HepG2 (cell line): ENCODE results near the gene CEP55. TPM values are rescaled to one million over a fixed set of nuclear protein-coding genes. Genes with fewer than 3 reads are reported as not detected.

Experiments
- ATAC-seq: fragments of 200-7000 bp; cut with Tn5 transposase; 3 replicates; pipeline ENCODE4 v1.9.1; 2020; ENCODE audit warnings: mild to moderate bottlenecking, moderate library complexity
- BruUV-seq: library from RNA; stranded (reverse); fragments of 400-500 nt; replicated peaks from 2 replicates; lab custom pipeline; 2021; lab: Mats Ljungman, UMichigan
- CTCF ChIA-PET: fragments of 300-600 bp; formaldehyde crosslinking; extraction: SDS; loops from one replicate; lab custom pipeline; 2021; ENCODE audit warnings: low total read pairs, inconsistent platforms, low intra/inter-chr PET ratio; lab: Yijun Ruan, JAX
- POLR2A ChIA-PET: fragments of 350-600 bp; sonication (Branson Sonifier 250); formaldehyde crosslinking; loops from one replicate; lab custom pipeline; 2020; ENCODE audit warnings: antibody characterized with exemption, inconsistent platforms; lab: Yijun Ruan, JAX
- DNase-seq: peaks from one replicate; pipeline ENCODE4 v3.0.0-alpha.2; 2015; ENCODE audit warnings: low spot score
- FAIRE-seq: peaks from 3 replicates; lab custom pipeline; 2011; peaks lifted over from hg19 to GRCh38; lab: Jason Lieb, UNC
- H2AFZ ChIP-seq: one replicate; pipeline ENCODE4 v1.6.1; 2011; ENCODE audit warnings: low read length, inconsistent platforms
- H3K27ac ChIP-seq: fragments of 300-600 bp; 3 replicates; pipeline ENCODE4 v1.8.0; 2011; ENCODE audit warnings: mixed run types, mild to moderate bottlenecking, mixed read lengths, low read length, inconsistent platforms; ENCODE audit not compliant: insufficient read depth; ENCODE audit errors: extremely low read length
- H3K27me3 ChIP-seq, 2 experiments: fragments of 200-600 bp in 1 of 2; 2 replicates in 1 of 2; 3 replicates in 1 of 2; pipeline versions ENCODE4 v1.6.0 to v1.8.0; 2011; ENCODE audit warnings: low read length in 2 of 2, mild to moderate bottlenecking in 2 of 2, moderate library complexity in 2 of 2, inconsistent platforms in 1 of 2; ENCODE audit not compliant: insufficient read depth in 2 of 2, control insufficient read depth in 1 of 2
- H3K36me3 ChIP-seq, 2 experiments: fragments of 200-600 bp in 1 of 2; replicated peaks in 1 of 2; 2 replicates in 1 of 2; 3 replicates in 1 of 2; pipeline versions ENCODE4 v1.5.1 to v1.8.0; 2011; ENCODE audit warnings: low read length in 2 of 2, inconsistent platforms in 1 of 2; ENCODE audit not compliant: insufficient read depth in 2 of 2, control insufficient read depth in 1 of 2
- H3K4me1 ChIP-seq: 2 replicates; pipeline ENCODE4 v1.5.1; 2012; ENCODE audit warnings: low read length, inconsistent platforms; ENCODE audit not compliant: insufficient read depth
- H3K4me2 ChIP-seq: 2 replicates; pipeline ENCODE4 v1.6.0; 2011; ENCODE audit warnings: low read depth, low read length, inconsistent platforms
- H3K4me3 ChIP-seq, 3 experiments: fragments of 200-600 bp in 1 of 3; sonication (generic), shearing (Covaris generic) in 1 of 3; replicated peaks in 1 of 3; 2 replicates each; pipeline ENCODE4 v1.5.1; 2011 to 2016; ENCODE audit warnings: low read length in 3 of 3, inconsistent platforms in 2 of 3, low read depth in 2 of 3, mild to moderate bottlenecking in 2 of 3, control low read depth in 1 of 3, mixed read lengths in 1 of 3; ENCODE audit not compliant: insufficient read depth in 1 of 3
- H3K79me2 ChIP-seq: one replicate; pipeline ENCODE4 v1.6.1; 2011; ENCODE audit warnings: low read length, inconsistent platforms; ENCODE audit not compliant: insufficient read depth
- H3K9ac ChIP-seq: 2 replicates; pipeline ENCODE4 v1.6.0; 2011; ENCODE audit warnings: mild to moderate bottlenecking, low read depth, low read length, inconsistent platforms; ENCODE audit not compliant: insufficient read depth
- H3K9me3 ChIP-seq: 2 replicates; pipeline ENCODE4 v1.5.1; 2012; ENCODE audit warnings: mild to moderate bottlenecking, low read length
- H4K20me1 ChIP-seq: 2 replicates; pipeline ENCODE4 v1.6.0; 2011; ENCODE audit warnings: inconsistent platforms, mild to moderate bottlenecking, low read length, moderate library complexity; ENCODE audit not compliant: insufficient read depth
- BRCA1 ChIP-seq: sonication (generic); formaldehyde crosslinking; IDR thresholded peaks from 2 replicates; pipeline ENCODE4 v1.4.0; 2020; ENCODE audit warnings: missing genetic modification reagents
- CHD2 ChIP-seq: IDR thresholded peaks from 2 replicates; pipeline ENCODE4 v1.6.1; 2011; ENCODE audit warnings: low read depth, low read length, improper control_type of control experiment
- ELF4 ChIP-seq: sonication (generic); formaldehyde crosslinking; IDR thresholded peaks from 2 replicates; pipeline ENCODE4 v1.5.0; 2020; ENCODE audit warnings: missing genetic modification reagents, mild to moderate bottlenecking, moderate library complexity, borderline replicate concordance
- KLF6 ChIP-seq: IDR thresholded peaks from 2 replicates; pipeline ENCODE4 v1.8.0; 2016; ENCODE audit warnings: missing biosample characterization, missing genetic modification reagents
- NCOR1 ChIP-seq: fragments of 200-600 bp; sonication (generic); IDR thresholded peaks from 2 replicates; pipeline ENCODE4 v1.7.0; 2017; ENCODE audit warnings: antibody characterized with exemption, low read length, borderline replicate concordance
- POLR2G ChIP-seq: fragments of 200-400 bp; formaldehyde crosslinking; IDR thresholded peaks from 2 replicates; pipeline ENCODE4 v1.6.1; 2018; ENCODE audit warnings: mild to moderate bottlenecking, low read depth, low read length, moderate library complexity
- TBX2 ChIP-seq: sonication (generic); formaldehyde crosslinking; IDR thresholded peaks from 2 replicates; pipeline ENCODE4 v1.5.0; 2020; ENCODE audit warnings: missing genetic modification reagents, mild to moderate bottlenecking, borderline replicate concordance
- ZNF607 ChIP-seq: sonication (generic); formaldehyde crosslinking; IDR thresholded peaks from 2 replicates; pipeline ENCODE4 v1.5.1; 2020; ENCODE audit warnings: missing genetic modification reagents, mild to moderate bottlenecking, borderline replicate concordance
- WGBS: methylation state at CpG from one replicate; pipeline ENCODE4 v1.1.6; 2017; ENCODE audit warnings: low lambda C conversion rate; 5-methylcytosine and 5-hydroxymethylcytosine counted together
- in situ Hi-C: cut with HindIII; loops from 2 replicates; pipeline ENCODE4 v1.10.0; 2017; ENCODE audit warnings: low pct_unique_long_range_greater_than_20kb; ENCODE audit not compliant: extremely low pct_ligation_motif_present
- intact Hi-C: fragments of 100-400 bp; cut with micrococcal nuclease; formaldehyde crosslinking; loops from one replicate; pipeline ENCODE4 v1.10.0; 2022; ENCODE audit not compliant: unreplicated experiment
- polyA plus RNA-seq, 8 experiments: library from polyadenylated mRNA; depleted of rRNA in 3 of 8; stranded (reverse) in 7 of 8; unstranded in 1 of 8; fragments of >200 nt; fragmentation: Illumina TruSeq in 4 of 8; extraction: Trizol in 4 of 8; gene quantifications; 2 replicates each; pipeline versions ENCODE4 v1.2.1 to v1.2.3, GENCODE V29; 2011 to 2016; ENCODE audit warnings: low read depth in 4 of 8, missing spikeins in 1 of 8, mixed read lengths in 1 of 8; ENCODE audit not compliant: insufficient read depth in 1 of 8
- total RNA-seq, 5 experiments: library from RNA; depleted of rRNA; stranded (reverse); fragments of >200 nt; fragmentation: Illumina TruSeq; extraction: Trizol; gene quantifications; 2 replicates each; pipeline ENCODE4 v1.2.3, GENCODE V29; 2016; ENCODE audit warnings: low read depth in 1 of 5
- TF ChIP-seq, protein P1 (sequence below): sonication (generic); formaldehyde crosslinking; IDR thresholded peaks from 2 replicates; pipeline ENCODE4 v1.4.0; 2020; ENCODE audit warnings: missing genetic modification reagents
- TF ChIP-seq, protein P2 (sequence below): fragments of 450-650 bp; IDR thresholded peaks from 2 replicates; pipeline ENCODE4 v1.6.1; 2017
- TF ChIP-seq, protein P3 (sequence below): sonication (generic); formaldehyde crosslinking; IDR thresholded peaks from 2 replicates; pipeline ENCODE4 v1.5.0; 2020; ENCODE audit warnings: mild to moderate bottlenecking, missing genetic modification reagents
- TF ChIP-seq, protein P4 (sequence below): sonication (generic); formaldehyde crosslinking; conservative IDR thresholded peaks from 2 replicates; pipeline ENCODE4 v1.4.0; 2020; ENCODE audit warnings: missing genetic modification reagents

The CEP55 gene
- total and polyA plus RNA-seq, 2 of the 13 experiments (the other 11 are each of a cell fraction or from before 2014, with no cell fraction given): 6.5 to 17.1 TPM

DNA sequence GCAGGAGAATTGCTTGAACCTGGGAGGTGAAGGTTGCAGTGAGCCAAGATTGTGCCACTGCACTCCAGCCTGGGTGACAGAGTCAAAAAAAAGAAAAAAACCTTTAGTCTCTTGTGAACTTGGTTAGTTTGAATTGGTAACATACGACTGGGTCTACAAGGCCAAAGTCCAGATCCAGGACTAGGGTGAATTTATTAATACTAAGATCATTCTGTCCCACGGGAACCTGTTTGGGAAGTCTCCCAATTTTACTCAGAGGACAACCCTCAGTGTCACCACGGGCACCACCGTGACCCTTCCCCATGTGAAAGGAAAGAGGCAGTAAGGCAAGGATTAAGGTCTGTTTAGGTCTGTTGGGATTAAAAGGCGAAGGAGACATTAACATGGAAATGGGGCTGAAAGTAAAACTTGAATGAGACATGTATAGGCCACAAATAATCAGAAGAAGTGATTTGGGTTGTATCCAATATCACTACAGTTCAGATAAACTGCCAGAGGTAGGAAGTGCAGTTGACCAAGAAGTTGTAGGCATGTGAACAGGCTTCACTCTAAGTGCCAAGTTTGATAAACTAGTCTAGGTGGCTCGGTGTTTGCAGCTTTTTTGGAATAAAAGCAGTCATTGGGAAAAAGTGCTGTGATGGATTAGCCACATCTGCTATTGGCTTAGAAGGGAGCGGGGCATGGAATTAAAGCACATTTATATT, 45.0 kb upstream of the CEP55 start:
- Histone ChIP-seq H3K79me2 (no peaks in the 10 kb centered on the region), H3K4me3 (no peak overlapping the region), H3K36me3 (no peaks in the 10 kb centered on the region), H2AFZ (no peak overlapping the region), H3K27ac (no peak overlapping the region), H4K20me1 (no peaks in the 10 kb centered on the region), H3K9ac (no peak overlapping the region), H3K4me2 (no peak overlapping the region), H3K9me3 (no peaks in the 10 kb centered on the region), H3K4me1 (peaks cover 5% of the 10 kb centered on the region; the same call in 1 of the 2 replicates), H3K27me3 (no peaks in the 10 kb centered on the region)
- ChIA-PET CTCF (no interaction called here), POLR2A (no interaction called here)
- WGBS: 65% methylated on average over 7 of the region's 7 CpGs
- BruUV-seq: no TSS peak
- DNase-seq (no peak), FAIRE-seq (no peak), ATAC-seq (no peak)
- in situ Hi-C loops (no loop called here), intact Hi-C loops (no loop called here)
- TF ChIP-seq BRCA1 (CRISPR knock-in tag) (no peak), ZNF607 (CRISPR knock-in tag) (no peak), NCOR1 (no peak), POLR2G (no peak), TBX2 (no peak), ELF4 (no peak), CHD2 (no peak), KLF6 (CRISPR knock-in tag) (no peak)
- TF ChIP-seq, protein P1, sequence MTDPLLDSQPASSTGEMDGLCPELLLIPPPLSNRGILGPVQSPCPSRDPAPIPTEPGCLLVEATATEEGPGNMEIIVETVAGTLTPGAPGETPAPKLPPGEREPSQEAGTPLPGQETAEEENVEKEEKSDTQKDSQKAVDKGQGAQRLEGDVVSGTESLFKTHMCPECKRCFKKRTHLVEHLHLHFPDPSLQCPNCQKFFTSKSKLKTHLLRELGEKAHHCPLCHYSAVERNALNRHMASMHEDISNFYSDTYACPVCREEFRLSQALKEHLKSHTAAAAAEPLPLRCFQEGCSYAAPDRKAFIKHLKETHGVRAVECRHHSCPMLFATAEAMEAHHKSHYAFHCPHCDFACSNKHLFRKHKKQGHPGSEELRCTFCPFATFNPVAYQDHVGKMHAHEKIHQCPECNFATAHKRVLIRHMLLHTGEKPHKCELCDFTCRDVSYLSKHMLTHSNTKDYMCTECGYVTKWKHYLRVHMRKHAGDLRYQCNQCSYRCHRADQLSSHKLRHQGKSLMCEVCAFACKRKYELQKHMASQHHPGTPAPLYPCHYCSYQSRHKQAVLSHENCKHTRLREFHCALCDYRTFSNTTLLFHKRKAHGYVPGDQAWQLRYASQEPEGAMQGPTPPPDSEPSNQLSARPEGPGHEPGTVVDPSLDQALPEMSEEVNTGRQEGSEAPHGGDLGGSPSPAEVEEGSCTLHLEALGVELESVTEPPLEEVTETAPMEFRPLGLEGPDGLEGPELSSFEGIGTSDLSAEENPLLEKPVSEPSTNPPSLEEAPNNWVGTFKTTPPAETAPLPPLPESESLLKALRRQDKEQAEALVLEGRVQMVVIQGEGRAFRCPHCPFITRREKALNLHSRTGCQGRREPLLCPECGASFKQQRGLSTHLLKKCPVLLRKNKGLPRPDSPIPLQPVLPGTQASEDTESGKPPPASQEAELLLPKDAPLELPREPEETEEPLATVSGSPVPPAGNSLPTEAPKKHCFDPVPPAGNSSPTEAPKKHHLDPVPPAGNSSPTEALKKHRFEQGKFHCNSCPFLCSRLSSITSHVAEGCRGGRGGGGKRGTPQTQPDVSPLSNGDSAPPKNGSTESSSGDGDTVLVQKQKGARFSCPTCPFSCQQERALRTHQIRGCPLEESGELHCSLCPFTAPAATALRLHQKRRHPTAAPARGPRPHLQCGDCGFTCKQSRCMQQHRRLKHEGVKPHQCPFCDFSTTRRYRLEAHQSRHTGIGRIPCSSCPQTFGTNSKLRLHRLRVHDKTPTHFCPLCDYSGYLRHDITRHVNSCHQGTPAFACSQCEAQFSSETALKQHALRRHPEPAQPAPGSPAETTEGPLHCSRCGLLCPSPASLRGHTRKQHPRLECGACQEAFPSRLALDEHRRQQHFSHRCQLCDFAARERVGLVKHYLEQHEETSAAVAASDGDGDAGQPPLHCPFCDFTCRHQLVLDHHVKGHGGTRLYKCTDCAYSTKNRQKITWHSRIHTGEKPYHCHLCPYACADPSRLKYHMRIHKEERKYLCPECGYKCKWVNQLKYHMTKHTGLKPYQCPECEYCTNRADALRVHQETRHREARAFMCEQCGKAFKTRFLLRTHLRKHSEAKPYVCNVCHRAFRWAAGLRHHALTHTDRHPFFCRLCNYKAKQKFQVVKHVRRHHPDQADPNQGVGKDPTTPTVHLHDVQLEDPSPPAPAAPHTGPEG (CRISPR knock-in tag): no peak
- TF ChIP-seq, protein P2, sequence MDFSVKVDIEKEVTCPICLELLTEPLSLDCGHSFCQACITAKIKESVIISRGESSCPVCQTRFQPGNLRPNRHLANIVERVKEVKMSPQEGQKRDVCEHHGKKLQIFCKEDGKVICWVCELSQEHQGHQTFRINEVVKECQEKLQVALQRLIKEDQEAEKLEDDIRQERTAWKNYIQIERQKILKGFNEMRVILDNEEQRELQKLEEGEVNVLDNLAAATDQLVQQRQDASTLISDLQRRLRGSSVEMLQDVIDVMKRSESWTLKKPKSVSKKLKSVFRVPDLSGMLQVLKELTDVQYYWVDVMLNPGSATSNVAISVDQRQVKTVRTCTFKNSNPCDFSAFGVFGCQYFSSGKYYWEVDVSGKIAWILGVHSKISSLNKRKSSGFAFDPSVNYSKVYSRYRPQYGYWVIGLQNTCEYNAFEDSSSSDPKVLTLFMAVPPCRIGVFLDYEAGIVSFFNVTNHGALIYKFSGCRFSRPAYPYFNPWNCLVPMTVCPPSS: no peak
- TF ChIP-seq, protein P3, sequence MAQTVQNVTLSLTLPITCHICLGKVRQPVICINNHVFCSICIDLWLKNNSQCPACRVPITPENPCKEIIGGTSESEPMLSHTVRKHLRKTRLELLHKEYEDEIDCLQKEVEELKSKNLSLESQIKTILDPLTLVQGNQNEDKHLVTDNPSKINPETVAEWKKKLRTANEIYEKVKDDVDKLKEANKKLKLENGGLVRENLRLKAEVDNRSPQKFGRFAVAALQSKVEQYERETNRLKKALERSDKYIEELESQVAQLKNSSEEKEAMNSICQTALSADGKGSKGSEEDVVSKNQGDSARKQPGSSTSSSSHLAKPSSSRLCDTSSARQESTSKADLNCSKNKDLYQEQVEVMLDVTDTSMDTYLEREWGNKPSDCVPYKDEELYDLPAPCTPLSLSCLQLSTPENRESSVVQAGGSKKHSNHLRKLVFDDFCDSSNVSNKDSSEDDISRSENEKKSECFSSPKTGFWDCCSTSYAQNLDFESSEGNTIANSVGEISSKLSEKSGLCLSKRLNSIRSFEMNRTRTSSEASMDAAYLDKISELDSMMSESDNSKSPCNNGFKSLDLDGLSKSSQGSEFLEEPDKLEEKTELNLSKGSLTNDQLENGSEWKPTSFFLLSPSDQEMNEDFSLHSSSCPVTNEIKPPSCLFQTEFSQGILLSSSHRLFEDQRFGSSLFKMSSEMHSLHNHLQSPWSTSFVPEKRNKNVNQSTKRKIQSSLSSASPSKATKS: no peak
- TF ChIP-seq, protein P4, sequence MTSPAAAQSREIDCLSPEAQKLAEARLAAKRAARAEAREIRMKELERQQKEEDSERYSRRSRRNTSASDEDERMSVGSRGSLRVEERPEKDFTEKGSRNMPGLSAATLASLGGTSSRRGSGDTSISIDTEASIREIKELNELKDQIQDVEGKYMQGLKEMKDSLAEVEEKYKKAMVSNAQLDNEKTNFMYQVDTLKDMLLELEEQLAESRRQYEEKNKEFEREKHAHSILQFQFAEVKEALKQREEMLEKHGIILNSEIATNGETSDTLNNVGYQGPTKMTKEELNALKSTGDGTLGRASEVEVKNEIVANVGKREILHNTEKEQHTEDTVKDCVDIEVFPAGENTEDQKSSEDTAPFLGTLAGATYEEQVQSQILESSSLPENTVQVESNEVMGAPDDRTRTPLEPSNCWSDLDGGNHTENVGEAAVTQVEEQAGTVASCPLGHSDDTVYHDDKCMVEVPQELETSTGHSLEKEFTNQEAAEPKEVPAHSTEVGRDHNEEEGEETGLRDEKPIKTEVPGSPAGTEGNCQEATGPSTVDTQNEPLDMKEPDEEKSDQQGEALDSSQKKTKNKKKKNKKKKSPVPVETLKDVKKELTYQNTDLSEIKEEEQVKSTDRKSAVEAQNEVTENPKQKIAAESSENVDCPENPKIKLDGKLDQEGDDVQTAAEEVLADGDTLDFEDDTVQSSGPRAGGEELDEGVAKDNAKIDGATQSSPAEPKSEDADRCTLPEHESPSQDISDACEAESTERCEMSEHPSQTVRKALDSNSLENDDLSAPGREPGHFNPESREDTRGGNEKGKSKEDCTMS: no peak
